T-helper 2 cell treated with Interferon-gamma antibody and Interleukin-4, amounts not matched to agents 5 μg/mL and 100 μg/mL, for 36 hours (primary cell): ENCODE measurements around the gene ABCA10.

Experiments used
- DNase-seq: peaks from one replicate; pipeline ENCODE4 v3.0.0; 2021; ENCODE audit warnings: low spot score
- H3K27ac Mint-ChIP-seq: one replicate; pipeline ENCODE4 v1.8.0; 2021; ENCODE audit warnings: mild to moderate bottlenecking, mixed read lengths
- H3K27me3 Mint-ChIP-seq: one replicate; pipeline ENCODE4 v1.8.0; 2021; ENCODE audit warnings: low read depth, mixed read lengths
- H3K36me3 Mint-ChIP-seq: one replicate; pipeline ENCODE4 v1.8.0; 2021; ENCODE audit warnings: low read depth, mixed read lengths
- H3K4me1 Mint-ChIP-seq: one replicate; pipeline ENCODE4 v1.8.0; 2021; ENCODE audit warnings: low read depth, mixed read lengths
- H3K4me3 Mint-ChIP-seq: one replicate; pipeline ENCODE4 v1.8.0; 2022; ENCODE audit warnings: mild to moderate bottlenecking, moderate library complexity, mixed read lengths
- H3K9me3 Mint-ChIP-seq: one replicate; pipeline ENCODE4 v1.8.0; 2021; ENCODE audit warnings: mixed read lengths

Gene ABCA10

DNA sequence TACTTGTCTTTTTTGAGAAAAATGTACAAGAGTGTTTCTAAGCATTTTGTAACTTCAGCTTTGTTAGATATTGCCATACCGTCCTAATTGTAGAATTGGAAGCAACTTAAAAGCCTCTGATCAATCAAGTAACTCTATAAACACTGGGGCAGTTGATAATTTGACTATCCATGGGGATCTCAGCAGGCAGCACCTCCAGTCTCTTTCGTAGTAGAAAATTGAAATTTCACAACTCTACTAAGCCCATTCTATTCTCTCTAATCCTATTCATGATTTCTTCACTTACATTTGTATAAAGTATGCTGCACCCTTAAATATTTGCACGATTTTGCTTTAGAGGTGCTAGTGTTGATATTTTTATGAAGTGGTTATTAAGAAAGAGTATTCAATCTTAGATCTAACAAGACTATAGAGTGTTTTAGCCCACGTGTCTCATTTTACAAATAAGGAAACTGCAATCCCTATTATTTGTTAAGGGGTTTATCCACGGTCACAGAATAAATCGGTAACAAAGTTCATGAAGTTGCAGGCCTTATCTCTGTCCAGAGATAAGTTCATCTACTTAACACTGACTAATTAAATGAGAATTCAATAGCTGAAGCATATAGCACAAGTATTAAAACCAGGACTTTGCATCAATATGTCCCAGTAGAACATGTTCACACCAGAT lies 97.9 kb downstream of the ABCA10 start:
- no peak overlapping the region for H3K27ac Mint-ChIP-seq
- no peaks in the 10 kb centered on the region for H3K9me3 Mint-ChIP-seq
- no peaks in the 10 kb centered on the region for H3K27me3 Mint-ChIP-seq
- H3K4me1 Mint-ChIP-seq: no peaks in the 10 kb centered on the region
- H3K36me3 Mint-ChIP-seq: no peaks in the 10 kb centered on the region
- H3K4me3 Mint-ChIP-seq: no peak overlapping the region
- DNase-seq: no peak

DNA sequence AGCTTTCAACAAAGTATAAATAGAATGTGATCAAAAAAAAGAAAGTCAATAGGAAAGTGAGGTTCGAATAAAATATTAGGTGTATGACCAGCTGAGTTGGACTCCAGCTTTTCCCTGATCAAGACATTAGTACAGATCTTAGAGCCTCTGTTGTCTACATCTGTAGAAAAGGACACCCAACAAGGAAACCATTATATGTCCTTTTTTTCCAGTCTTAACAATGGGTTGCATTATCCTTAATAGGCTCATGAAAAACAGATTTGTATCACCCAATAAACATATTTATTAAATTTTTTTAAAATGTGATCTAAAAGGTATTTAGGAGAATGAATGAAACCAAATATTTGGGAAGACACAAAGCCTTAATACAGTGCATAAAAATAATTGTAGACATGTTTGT lies 105.0 kb downstream of the ABCA10 start:
- H3K27ac Mint-ChIP-seq: no peak overlapping the region
- DNase-seq: no peak
- H3K36me3 Mint-ChIP-seq: no peaks in the 10 kb centered on the region
- H3K4me3 Mint-ChIP-seq: no peak overlapping the region
- H3K27me3 Mint-ChIP-seq: no peaks in the 10 kb centered on the region
- H3K9me3 Mint-ChIP-seq: no peaks in the 10 kb centered on the region
- H3K4me1 Mint-ChIP-seq: no peaks in the 10 kb centered on the region

DNA sequence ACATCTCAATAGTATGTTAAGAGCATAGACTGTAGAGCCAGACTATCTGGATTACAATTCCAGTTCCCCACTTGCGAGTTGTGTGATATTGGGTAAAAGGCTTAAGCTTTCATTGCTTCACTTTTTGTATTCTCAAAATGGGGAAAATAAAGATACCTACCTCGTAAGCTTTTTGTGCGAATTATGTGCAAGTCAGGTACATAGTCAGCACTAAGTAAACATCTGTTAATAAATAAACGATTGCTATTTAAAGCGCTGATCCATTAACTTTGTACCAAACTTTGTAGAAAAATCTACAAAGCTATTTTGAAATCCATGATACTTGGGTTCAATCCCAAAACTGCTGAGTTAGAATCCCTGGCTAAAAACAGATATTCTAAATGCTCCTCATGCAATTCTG lies 106.6 kb downstream of the ABCA10 start:
- no peak overlapping the region for H3K27ac Mint-ChIP-seq
- DNase-seq: no peak
- no peaks in the 10 kb centered on the region for H3K36me3 Mint-ChIP-seq
- H3K27me3 Mint-ChIP-seq: no peaks in the 10 kb centered on the region
- no peaks in the 10 kb centered on the region for H3K9me3 Mint-ChIP-seq
- no peak overlapping the region for H3K4me3 Mint-ChIP-seq
- H3K4me1 Mint-ChIP-seq: no peaks in the 10 kb centered on the region

DNA sequence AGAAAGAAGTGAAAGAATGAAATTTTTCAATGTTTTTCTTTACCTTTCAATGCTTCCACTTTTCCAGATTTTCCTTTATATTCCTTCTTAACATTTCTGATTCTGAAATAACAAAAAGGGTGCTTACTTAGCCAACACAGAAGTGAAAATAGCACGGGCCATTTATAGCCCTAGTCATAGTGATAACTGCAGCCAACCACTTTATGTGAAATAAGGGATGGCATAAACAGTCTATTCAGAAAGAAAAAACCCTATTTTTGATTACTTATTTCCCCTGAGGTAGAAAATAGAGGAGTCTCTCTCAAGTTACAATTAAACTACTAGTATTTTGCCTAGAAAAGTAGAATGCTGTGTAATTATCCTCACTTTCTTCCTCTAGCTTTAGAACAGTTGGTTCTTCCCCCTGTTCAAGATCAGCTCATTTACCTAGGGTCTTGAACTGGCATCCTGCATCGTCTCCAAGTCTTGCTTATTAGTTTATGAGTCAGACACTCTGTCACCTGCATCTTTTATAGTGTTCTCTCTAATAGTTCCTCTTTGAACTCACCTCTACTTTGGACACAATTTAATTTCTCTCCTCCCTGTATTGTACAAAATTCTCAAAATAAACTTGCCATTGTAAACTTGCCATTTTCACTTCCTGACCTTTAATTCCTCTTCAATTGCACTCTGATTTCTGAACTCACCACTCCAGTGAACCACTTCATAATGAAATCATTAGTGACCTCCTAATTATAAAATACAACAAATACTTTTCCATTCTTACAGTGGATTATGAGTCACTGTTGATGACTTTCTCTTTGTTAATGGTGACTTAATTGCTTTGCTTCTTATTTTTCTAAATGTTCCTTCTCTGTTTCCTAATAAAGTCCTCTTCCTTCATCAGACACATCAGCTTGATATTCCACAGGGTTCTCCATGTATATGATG lies 110.5 kb downstream of the ABCA10 start:
- Mint-ChIP-seq H3K27me3 (no peaks in the 10 kb centered on the region), H3K36me3 (no peaks in the 10 kb centered on the region), H3K9me3 (no peaks in the 10 kb centered on the region), H3K4me1 (no peaks in the 10 kb centered on the region), H3K4me3 (no peak overlapping the region), H3K27ac (no peak overlapping the region)
- no peak for DNase-seq

DNA sequence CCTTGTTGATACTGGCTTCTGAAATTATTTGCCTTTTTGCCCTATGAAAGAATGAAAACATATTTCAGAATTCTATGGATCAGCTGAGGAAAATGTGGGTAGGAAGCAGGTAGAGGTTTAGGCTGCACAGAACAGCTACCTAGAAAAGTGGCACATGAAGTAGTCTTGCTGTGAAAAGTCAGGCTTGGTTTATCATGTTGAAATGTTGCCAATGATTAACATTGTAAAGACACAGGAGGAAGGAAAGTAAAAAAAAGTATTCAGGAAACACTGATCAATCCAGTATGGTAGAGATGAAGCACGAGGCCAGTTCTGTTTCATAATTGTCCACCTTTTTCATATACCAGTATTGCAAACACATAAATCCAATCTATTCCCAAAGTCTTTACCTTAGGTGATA lies 116.8 kb downstream of the ABCA10 start:
- no peaks in the 10 kb centered on the region for H3K36me3 Mint-ChIP-seq
- no peak for DNase-seq

DNA sequence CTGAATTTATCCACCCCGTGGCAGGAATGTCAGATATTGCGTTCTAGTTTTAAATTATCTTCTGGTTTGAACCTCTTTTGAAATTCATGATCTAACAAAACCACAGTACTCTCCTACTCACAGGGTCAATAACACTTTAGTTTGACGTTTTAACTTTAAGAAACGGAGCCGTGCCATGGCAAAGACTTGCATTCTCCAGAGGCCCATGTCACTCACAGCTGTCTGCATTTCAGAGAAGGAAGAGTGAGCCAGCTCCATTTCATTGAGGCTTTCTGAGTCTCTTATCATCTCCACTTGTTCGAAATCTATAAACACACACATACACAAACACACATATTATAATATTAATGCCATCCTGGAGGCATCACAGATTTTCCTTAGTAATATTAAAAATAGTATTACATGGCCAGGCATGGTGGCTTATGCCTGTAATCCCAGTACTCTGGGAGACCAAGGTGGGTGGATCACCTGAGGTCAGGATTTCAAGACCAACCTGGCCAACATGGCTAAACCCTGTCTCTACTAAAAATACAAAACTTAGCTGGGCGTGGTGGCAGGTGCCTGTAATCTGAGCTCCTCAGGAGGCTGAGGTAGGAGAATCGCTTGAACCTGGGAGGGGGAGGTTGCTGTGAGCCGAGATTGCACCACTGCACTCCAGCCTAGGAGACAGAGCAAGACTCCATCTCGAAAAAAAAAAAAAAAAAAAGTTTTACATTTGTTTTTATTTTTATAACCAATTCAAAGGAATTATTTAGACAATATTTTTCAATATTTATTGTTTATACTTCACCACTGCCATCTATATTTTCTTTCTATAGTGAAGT lies 122.5 kb downstream of the ABCA10 start:
- H3K9me3 Mint-ChIP-seq: no peaks in the 10 kb centered on the region
- DNase-seq: no peak
- no peak overlapping the region for H3K4me3 Mint-ChIP-seq
- no peaks in the 10 kb centered on the region for H3K36me3 Mint-ChIP-seq
- no peaks in the 10 kb centered on the region for H3K27me3 Mint-ChIP-seq
- no peak overlapping the region for H3K27ac Mint-ChIP-seq
- H3K4me1 Mint-ChIP-seq: no peaks in the 10 kb centered on the region

More for the DNA sequence above, 116.8 kb downstream of the ABCA10 start:
- no peaks in the 10 kb centered on the region for H3K4me1 Mint-ChIP-seq
- no peaks in the 10 kb centered on the region for H3K9me3 Mint-ChIP-seq
- no peak overlapping the region for H3K27ac Mint-ChIP-seq
- no peak overlapping the region for H3K4me3 Mint-ChIP-seq
- H3K27me3 Mint-ChIP-seq: no peaks in the 10 kb centered on the region

DNA sequence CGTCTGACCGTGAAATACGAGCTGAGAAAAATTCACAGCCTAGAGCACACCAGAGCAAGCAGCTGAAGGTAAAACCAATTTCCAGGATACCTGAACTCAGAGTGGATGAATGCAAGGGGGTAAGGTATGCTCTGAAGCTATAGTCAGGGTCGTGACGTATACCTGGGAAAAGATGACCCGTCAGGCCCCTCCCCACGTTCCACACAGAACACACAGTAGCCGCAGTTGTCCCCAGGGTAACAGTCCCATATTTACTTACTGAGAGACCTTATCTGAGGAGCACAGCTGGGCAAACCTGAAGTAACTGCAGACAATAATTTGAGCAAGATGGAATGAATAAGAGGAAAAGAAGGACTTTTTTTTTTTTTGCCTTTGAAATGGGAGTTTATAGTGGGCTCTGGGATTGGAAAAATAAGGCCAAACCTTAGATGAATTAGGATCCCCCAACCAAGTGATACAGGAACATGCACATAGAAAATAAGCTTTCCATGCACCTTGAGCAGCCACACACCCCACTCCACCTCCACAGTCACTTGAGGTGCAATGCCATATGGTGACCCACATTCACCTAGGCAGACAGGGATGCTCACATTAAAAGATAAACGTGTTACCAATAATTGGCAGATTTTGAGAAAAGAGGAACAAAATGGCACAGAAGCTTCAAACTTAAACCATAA lies 124.9 kb downstream of the ABCA10 start:
- Mint-ChIP-seq H3K4me3 (no peak overlapping the region), H3K36me3 (no peaks in the 10 kb centered on the region), H3K27me3 (no peaks in the 10 kb centered on the region), H3K27ac (no peak overlapping the region), H3K4me1 (no peaks in the 10 kb centered on the region), H3K9me3 (no peaks in the 10 kb centered on the region)
- no peak for DNase-seq

DNA sequence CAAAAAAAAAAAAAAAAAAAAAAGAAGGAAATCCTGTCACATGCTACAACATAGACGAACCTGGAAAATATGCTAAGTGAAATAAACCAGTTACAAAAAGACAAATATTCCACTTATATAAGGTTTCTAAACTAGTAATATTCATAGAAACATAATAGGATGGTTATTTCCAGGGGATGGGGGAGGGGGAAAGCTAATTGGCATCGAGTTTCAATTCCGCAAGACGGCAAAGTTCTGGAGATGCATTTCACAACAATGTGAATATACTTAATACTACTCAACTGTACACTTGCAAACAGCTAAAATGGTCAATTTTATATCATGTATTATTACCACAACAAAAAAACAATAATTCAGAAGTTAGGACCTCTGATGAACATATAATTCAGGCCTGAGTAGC lies 130.0 kb downstream of the ABCA10 start:
- Mint-ChIP-seq H3K4me3 (no peak overlapping the region), H3K4me1 (no peaks in the 10 kb centered on the region), H3K36me3 (no peaks in the 10 kb centered on the region), H3K27ac (no peak overlapping the region), H3K9me3 (no peaks in the 10 kb centered on the region), H3K27me3 (peaks cover 7% of the 10 kb centered on the region)
- DNase-seq: no peak
